HG03135 (cell line): ENCODE measurements around the gene STAT5B.
"Not testable (repeated sequence)": the region's sequence is repeated elsewhere in the genome, so short reads cannot be mapped to it uniquely, and the experiment has no call there.

ENCODE experiments used
- ATAC-seq: cut with Tn5 transposase; IDR thresholded peaks from one replicate; pipeline ENCODE4 v1.9.1; 2021; ENCODE audit warnings: mild to moderate bottlenecking, moderate library complexity; ENCODE audit not compliant: unreplicated experiment

Gene STAT5B

DNA sequence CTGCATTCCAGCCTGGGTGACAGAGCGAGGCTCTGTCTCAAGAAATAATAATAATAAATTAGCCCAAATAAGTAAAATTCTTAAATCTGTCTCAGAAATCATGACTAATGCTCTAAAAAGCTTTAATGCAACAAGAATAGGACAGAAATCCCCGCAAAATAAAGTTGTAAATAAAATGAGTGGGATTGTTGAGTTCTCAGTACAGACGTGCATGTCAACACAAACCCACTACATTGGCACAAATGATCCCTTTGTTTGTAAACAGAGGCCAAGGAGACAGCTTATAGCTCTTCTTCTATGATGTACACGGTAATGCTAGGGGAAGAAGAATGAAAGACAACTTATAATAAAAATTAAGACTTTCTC, 6.0 kb downstream of the STAT5B start:
- ATAC-seq, result no peak

- no peak for ATAC-seq
These were observed 8.0 kb downstream of the STAT5B start for GRCh38 chr17:42268236-42268635.

GRCh38 chr17:42266918-42267766, 9.0 kb downstream of the STAT5B start:
- no peak for ATAC-seq

- ATAC-seq, result no peak
These were observed 9.7 kb downstream of the STAT5B start for GRCh38 chr17:42266462-42266861.

DNA sequence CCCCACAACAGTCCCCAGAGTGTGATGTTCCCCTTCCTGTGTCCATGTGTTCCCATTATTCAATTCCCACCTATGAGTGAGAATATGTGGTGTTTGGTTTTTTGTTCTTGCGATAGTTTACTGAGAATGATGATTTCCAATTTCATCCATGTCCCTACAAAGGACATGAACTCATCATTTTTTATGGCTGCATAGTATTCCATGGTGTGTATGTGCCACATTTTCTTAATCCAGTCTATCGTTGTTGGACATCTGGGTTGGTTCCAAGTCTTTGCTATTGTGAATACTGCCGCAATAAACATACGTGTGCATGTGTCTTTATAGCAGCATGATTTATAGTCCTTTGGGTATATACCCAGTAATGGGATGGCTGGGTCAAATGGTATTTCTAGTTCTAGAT, 11.8 kb downstream of the STAT5B start:
- not testable (repeated sequence) for ATAC-seq

DNA sequence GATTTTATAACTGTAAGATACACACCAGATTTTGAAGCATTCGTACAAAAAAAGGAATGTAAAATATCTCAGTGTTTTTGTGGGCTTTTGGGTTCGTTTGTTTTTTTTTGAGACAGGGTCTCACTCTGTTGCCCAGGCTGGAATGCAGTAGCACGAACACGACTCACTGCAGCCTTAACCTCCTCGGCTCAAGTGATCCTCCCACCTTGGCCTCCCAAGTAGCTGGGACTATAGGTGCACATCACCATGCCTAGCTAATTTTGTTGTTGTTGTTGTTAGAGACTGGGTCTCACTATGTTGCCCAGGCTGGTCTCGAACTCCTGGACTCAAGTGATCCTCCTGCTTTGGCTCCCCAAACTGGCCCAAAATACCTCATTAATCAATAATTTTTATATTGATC, 15.9 kb downstream of the STAT5B start:
- ATAC-seq, result no peak

DNA sequence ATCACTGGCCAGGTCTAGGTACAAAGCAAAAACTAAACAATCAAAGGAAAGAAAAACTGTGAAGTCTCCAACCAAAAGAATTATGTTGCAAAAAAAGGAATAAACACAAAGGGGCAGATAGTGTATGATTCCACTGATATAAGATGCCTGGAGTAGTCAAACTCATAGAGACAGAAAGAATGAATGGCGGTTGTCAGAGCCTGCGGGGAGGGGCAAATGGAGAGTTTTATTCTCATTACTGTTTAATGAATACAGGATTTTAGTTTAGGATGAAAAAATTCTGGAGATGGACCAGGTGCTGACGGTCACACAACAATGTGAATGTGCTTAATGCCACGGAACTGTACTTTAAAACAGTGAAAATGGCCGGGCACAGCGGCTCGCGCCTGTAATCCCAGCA, 20.7 kb downstream of the STAT5B start:
- no peak for ATAC-seq

DNA sequence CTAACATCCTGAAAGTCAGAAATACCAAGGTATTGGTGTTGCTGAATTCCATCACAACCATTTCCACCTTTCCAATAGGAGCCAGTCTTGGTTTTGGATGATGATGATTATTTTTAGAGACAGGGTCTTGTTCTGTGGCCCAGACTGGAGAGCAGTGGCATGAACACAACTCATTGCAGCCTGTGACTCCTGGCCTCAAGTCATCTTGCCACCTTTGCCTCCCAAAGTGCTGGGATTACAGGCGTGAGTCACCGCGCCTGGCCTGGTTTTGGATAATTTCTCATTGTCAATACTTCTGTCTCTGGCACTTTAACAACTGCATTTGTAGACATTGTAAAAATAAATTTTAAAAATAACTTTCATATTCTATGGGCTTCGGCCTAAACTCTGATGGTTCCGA, 22.6 kb downstream of the STAT5B start:
- no peak for ATAC-seq

GRCh38 chr17:42252597-42253550, 23.3 kb downstream of the STAT5B start:
- no peak for ATAC-seq

- ATAC-seq, result no peak
These were observed 25.1 kb downstream of the STAT5B start for GRCh38 chr17:42251115-42251514.

DNA sequence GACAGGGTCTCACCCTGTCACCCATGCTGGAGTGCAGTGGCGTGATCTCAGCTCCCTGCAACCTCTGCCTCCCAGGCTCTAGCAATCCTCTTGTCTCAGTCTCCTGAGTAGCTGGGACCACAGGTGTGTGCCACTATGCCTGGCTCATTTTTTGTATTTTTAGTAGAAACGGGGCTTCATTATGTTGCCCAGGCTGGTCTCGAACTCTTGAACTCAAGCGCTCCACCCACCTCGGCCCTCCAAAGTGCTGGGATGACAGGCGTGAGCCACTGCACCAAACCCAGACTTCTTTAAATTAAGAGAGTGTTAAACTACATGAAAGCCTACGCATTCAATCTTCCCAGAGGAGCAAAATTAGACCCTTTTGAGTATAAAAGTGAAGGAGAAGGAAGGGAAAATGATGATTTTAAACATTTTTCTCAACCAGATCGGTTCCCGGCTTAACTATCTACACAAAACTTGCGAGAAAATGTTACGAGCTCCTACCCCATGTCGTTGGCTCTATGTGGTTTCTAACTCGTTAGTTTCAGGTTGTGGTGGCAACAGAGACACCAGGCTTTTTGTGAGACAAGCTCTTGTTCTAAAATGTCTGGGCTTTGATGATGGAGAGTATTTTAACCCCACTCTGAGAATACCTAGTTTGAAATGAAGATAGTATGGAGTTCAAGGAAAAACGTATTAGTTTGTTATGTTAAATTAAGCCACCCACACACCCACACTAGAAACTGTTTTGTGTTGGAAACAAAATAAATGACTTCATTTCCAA, 26.3 kb downstream of the STAT5B start:
- no peak for ATAC-seq

DNA sequence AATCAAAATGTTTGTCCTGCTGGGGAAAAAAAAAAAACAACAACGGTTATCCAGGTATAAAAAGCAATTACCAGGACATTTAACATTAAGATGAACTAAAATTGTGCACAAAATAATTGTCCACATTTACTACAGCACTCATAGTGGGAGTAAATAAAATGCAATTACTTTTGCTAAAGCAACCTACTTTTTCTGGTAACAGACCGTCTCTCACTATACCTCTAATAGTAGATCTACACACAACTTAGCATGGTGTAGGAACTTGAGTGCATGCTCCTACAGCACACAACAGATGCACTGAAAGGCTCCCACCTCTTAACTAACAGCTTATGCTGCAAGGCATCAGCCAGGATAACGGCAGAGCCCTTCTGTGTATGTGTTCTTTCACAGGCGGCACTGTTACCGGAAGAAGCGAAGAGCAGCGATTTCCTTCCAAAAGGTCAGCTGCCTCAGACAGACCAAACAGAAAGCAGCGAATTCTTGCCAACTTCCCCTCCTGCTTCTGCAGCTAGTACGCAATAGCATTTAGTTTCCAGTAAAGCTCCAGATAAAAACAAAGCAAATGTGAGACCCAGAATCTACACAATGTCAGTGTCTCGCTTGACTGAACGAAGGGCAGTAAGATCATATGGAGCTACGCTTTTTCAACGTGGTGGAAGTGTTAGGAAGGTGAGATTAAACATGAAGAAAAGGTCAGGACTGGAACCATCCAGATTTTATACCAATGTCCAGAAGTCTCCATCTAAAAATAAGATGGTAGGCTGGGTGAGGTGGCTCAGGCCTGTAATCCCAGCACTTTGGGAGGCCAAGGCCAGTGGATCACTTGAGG, 27.6 kb downstream of the STAT5B start:
- ATAC-seq, result peak; percentile 87

GRCh38 chr17:42247734-42248133, 28.5 kb downstream of the STAT5B start:
- no peak for ATAC-seq

DNA sequence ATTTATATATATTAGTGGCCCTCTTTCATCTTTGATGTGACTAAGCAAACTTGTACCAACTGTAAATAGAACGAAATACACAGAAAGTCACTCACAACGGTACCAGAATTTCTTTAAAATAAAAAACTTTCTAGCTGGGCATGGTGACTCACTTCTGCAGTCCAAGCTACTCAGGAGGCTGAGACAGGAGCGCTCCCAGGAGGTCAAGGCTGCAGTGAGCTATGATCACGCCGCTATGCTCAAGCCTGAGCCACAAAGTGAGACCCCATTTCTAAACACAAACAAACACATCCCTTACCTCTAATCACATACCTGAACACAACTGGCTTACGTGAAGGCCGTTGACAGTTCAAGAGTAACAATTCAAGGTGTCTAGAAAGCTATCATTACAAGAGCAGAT, 29.7 kb downstream of the STAT5B start:
- ATAC-seq, result no peak

GRCh38 chr17:42245183-42245582, 31.0 kb downstream of the STAT5B start:
- not testable (repeated sequence) for ATAC-seq

DNA sequence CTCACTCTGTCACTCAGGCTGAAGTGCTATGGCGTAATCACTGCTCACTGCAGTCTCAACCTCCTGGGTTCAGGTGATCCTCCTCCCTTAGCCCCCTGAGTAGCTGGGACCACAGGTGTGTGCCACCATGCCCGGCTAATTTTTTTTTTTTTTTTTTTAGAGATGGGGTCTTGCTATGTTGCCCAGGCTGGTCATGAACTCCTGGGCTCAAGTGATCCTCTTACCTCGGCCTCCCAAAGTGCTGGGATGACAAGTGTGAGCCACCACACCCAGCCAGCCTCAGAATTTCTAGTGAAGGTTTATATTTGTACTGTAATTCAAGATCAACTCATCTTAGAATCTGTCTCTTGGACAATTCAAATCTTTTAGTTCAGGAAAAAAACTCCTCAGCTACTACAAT, 32.1 kb downstream of the STAT5B start:
- not testable (repeated sequence) for ATAC-seq

DNA sequence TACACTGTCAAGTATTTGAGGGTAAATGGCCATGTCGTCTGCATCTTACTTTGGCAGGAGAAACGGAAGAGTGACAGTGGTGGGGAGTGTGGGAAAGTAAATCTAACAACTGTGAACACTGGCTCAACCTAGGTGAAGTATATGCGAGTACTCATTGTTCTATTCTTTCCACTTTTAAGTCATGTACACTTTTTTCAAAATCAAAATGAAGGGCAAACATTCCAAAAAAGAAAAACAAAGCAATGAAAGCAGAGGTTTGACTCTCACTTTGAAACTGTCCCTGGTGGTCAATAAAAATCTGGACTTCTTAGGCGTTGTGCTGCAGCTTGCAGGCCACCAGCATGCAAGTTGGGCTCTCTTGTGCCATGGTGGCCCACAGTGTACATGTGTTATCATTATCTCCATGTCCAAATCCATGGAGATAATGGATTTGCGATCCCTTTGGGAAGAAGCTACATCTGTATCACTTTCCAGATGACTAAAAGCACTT, 32.7 kb downstream of the STAT5B start:
- ATAC-seq, result no peak

GRCh38 chr17:42241871-42242270, 34.3 kb downstream of the STAT5B start:
- no peak for ATAC-seq

GRCh38 chr17:42240863-42241262, 35.3 kb downstream of the STAT5B start:
- not testable (repeated sequence) for ATAC-seq

- no peak for ATAC-seq
These were observed 36.0 kb downstream of the STAT5B start for GRCh38 chr17:42240201-42240600.
